ENCODE results near the gene MCUR1. TPM values are rescaled to one million over a fixed set of nuclear protein-coding genes. Genes with fewer than 3 reads are reported as not detected.
A peak's percentile ranks its signal among the peaks of the same experiment; 100 is the strongest.

MCUR1 gene
- total RNA-seq, 2 donors from 2014 or later, result 33.8 to 38.6 TPM

GRCh38 chr6:13800615-13801014 is 13.7 kb downstream of the MCUR1 start:
- no peaks in the 10 kb centered on the region for H3K4me1 ChIP-seq (ENCODE audit: control insufficient read depth, insufficient read depth, low read length)
- Mint-ChIP-seq H3K27ac (no peak overlapping the region), H3K4me3 (no peak overlapping the region), H3K4me1 (no peaks in the 10 kb centered on the region), H3K36me3 (ENCODE audit: low read depth) (peaks cover 53% of the 10 kb centered on the region), H3K27me3 (ENCODE audit: insufficient read depth) (no peaks in the 10 kb centered on the region), H3K9me3 (no peaks in the 10 kb centered on the region)
- H3K9ac ChIP-seq (ENCODE audit: extremely low read depth, low read length, poor library complexity, severe bottlenecking), result no peak overlapping the region
- H3K4me3 ChIP-seq (ENCODE audit: low read length), result no peak overlapping the region
- 83 to 92% methylated on average over 1 to 3 of the region's 3 CpGs for WGBS, 2 experiments (ENCODE audit: insufficient coverage in 1 of 2, insufficient read length in 1 of 2)
- H3K9me3 ChIP-seq (ENCODE audit: control insufficient read depth, low read length), result no peaks in the 10 kb centered on the region
- peaks cover 66% of the 10 kb centered on the region for H3K36me3 ChIP-seq (ENCODE audit: control insufficient read depth, insufficient read depth, low read length)
- H3K27me3 ChIP-seq (ENCODE audit: control insufficient read depth, insufficient read depth, low read length, poor library complexity, severe bottlenecking), result no peaks in the 10 kb centered on the region
- no peak overlapping the region for H3K27ac ChIP-seq (ENCODE audit: low read depth, low read length)
- no peak for TF ChIP-seq CTCF (conservative IDR thresholded peaks at IDR 0.05)
- DNase-seq, result no peak

- no peak for TF ChIP-seq CTCF (conservative IDR thresholded peaks at IDR 0.05)
- Mint-ChIP-seq H3K4me1 (no peaks in the 10 kb centered on the region), H3K27ac (no peak overlapping the region), H3K9me3 (no peaks in the 10 kb centered on the region), H3K36me3 (ENCODE audit: low read depth) (peaks cover 53% of the 10 kb centered on the region), H3K27me3 (ENCODE audit: insufficient read depth) (no peaks in the 10 kb centered on the region), H3K4me3 (no peak overlapping the region)
- Histone ChIP-seq H3K9me3 (ENCODE audit: control insufficient read depth, low read length) (no peaks in the 10 kb centered on the region), H3K4me3 (ENCODE audit: low read length) (no peak overlapping the region), H3K27ac (ENCODE audit: low read depth, low read length) (no peak overlapping the region), H3K4me1 (ENCODE audit: control insufficient read depth, insufficient read depth, low read length) (no peaks in the 10 kb centered on the region), H3K9ac (ENCODE audit: extremely low read depth, low read length, poor library complexity, severe bottlenecking) (no peak overlapping the region), H3K27me3 (ENCODE audit: control insufficient read depth, insufficient read depth, low read length, poor library complexity, severe bottlenecking) (no peaks in the 10 kb centered on the region), H3K36me3 (ENCODE audit: control insufficient read depth, insufficient read depth, low read length) (peaks cover 67% of the 10 kb centered on the region)
- 95% methylated on average over 1 of the region's 1 CpG; no CpG with 5 or more reads in 1 of the 2 experiments for WGBS, 2 experiments (ENCODE audit: insufficient coverage in 1 of 2, insufficient read length in 1 of 2)
- DNase-seq, result no peak
Observed at GRCh38 chr6:13796781-13797180, 17.6 kb downstream of the MCUR1 start.

GRCh38 chr6:13795041-13795750 is 19.2 kb downstream of the MCUR1 start:
- Histone ChIP-seq H3K27ac (ENCODE audit: low read depth, low read length) (no peak overlapping the region), H3K36me3 (ENCODE audit: control insufficient read depth, insufficient read depth, low read length) (peaks cover 66% of the 10 kb centered on the region), H3K9ac (ENCODE audit: extremely low read depth, low read length, poor library complexity, severe bottlenecking) (no peak overlapping the region), H3K4me3 (ENCODE audit: low read length) (no peak overlapping the region), H3K27me3 (ENCODE audit: control insufficient read depth, insufficient read depth, low read length, poor library complexity, severe bottlenecking) (no peaks in the 10 kb centered on the region), H3K9me3 (ENCODE audit: control insufficient read depth, low read length) (no peaks in the 10 kb centered on the region), H3K4me1 (ENCODE audit: control insufficient read depth, insufficient read depth, low read length) (no peaks in the 10 kb centered on the region)
- WGBS, 2 experiments (ENCODE audit: insufficient coverage in 1 of 2, insufficient read length in 1 of 2), result 55 to 100% methylated on average over 1 to 8 of the region's 8 CpGs
- H3K27ac Mint-ChIP-seq, result no peak overlapping the region
- no peaks in the 10 kb centered on the region for H3K9me3 Mint-ChIP-seq
- no peaks in the 10 kb centered on the region for H3K27me3 Mint-ChIP-seq (ENCODE audit: insufficient read depth)
- H3K4me1 Mint-ChIP-seq, result no peaks in the 10 kb centered on the region
- TF ChIP-seq CTCF (conservative IDR thresholded peaks at IDR 0.05), result peak; percentile 96
- H3K36me3 Mint-ChIP-seq (ENCODE audit: low read depth), result peaks cover 54% of the 10 kb centered on the region
- peak; percentile 93 for DNase-seq
- no peak overlapping the region for H3K4me3 Mint-ChIP-seq

Measured in endodermal cell (in vitro differentiated cells).